ENCODE data around the gene ZDHHC20. TPM values are rescaled to one million over a fixed set of nuclear protein-coding genes. Genes with fewer than 3 reads are reported as not detected.

ZDHHC20 gene
- total RNA-seq, 1 donor from 2014 or later, result 49.6 TPM

DNA sequence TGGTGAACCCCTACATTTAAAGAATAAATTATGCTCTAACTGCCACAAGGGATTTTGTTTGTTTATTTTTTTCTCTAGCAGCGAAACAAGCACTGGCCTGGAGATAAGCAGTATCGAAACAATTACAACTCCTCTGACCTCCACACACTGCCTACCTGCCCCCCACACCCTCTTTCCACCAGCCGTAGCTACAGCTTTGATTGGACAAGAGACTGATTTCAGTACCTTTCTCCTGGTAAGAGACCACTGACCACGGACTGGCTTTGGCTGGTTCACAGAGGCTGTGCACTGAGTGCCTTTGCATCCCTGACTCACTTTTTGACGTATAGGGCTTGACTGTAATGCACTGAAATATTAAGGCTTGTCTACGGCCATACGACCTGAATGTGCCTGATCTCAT, 7.4 kb upstream of the ZDHHC20 start:
- H3K36me3 ChIP-seq (ENCODE audit: control insufficient read depth, insufficient read depth, low read length), result no peaks in the 10 kb centered on the region
- no peak for TF ChIP-seq CTCF (IDR thresholded peaks at IDR 0.05; ENCODE audit: insufficient read depth, low read length, poor library complexity, severe bottlenecking)
- H3K27me3 ChIP-seq (ENCODE audit: control insufficient read depth, insufficient read depth, low read length), result no peaks in the 10 kb centered on the region
- H3K4me3 ChIP-seq (ENCODE audit: low read depth, low read length), result no peak overlapping the region
- DNase-seq (ENCODE audit: low read depth), result no peak

DNA sequence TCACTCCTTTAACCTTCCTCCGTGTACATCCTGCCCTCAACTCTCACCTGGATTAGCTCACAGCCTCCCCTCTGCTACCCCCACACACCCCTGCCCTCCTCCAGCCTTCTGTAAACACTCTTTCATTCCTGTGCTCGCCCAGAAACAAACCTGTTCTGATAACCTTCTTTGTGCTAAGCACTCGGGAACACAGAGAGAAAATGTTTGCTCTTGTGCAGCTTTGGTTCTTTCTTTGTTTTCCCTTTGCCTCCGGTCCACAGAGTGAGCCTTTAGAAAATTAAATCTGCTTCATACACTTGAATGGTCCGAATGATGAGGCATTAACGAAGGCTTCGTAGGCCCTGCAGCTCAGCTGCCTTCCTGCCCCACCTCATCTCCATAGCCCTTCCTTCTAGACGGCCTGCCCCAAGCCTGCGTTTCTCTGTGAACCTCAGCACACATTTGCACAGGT, 6.6 kb upstream of the ZDHHC20 start:
- no peak for TF ChIP-seq CTCF (IDR thresholded peaks at IDR 0.05; ENCODE audit: insufficient read depth, low read length, poor library complexity, severe bottlenecking)
- no peaks in the 10 kb centered on the region for H3K27me3 ChIP-seq (ENCODE audit: control insufficient read depth, insufficient read depth, low read length)
- no peaks in the 10 kb centered on the region for H3K36me3 ChIP-seq (ENCODE audit: control insufficient read depth, insufficient read depth, low read length)
- no peak for DNase-seq (ENCODE audit: low read depth)
- H3K4me3 ChIP-seq (ENCODE audit: low read depth, low read length), result no peak overlapping the region

GRCh38 chr13:21463424-21463823, 4.3 kb upstream of the ZDHHC20 start:
- TF ChIP-seq CTCF (IDR thresholded peaks at IDR 0.05; ENCODE audit: insufficient read depth, low read length, poor library complexity, severe bottlenecking), result no peak
- Histone ChIP-seq H3K4me3 (ENCODE audit: low read depth, low read length) (no peak overlapping the region), H3K27me3 (ENCODE audit: control insufficient read depth, insufficient read depth, low read length) (no peaks in the 10 kb centered on the region), H3K36me3 (ENCODE audit: control insufficient read depth, insufficient read depth, low read length) (no peaks in the 10 kb centered on the region)
- DNase-seq (ENCODE audit: low read depth), result no peak

GRCh38 chr13:21461131-21461530, 2.0 kb upstream of the ZDHHC20 start:
- TF ChIP-seq CTCF (IDR thresholded peaks at IDR 0.05; ENCODE audit: insufficient read depth, low read length, poor library complexity, severe bottlenecking), result no peak
- Histone ChIP-seq H3K36me3 (ENCODE audit: control insufficient read depth, insufficient read depth, low read length) (no peaks in the 10 kb centered on the region), H3K4me3 (ENCODE audit: low read depth, low read length) (no peak overlapping the region), H3K27me3 (ENCODE audit: control insufficient read depth, insufficient read depth, low read length) (no peaks in the 10 kb centered on the region)
- DNase-seq (ENCODE audit: low read depth), result no peak

GRCh38 chr13:21458451-21458812, 671 bp downstream of the ZDHHC20 start:
- no peak for DNase-seq (ENCODE audit: low read depth)
- Histone ChIP-seq H3K4me3 (ENCODE audit: low read depth, low read length) (peak overlapping the region; percentile 100), H3K36me3 (ENCODE audit: control insufficient read depth, insufficient read depth, low read length) (no peaks in the 10 kb centered on the region), H3K27me3 (ENCODE audit: control insufficient read depth, insufficient read depth, low read length) (no peaks in the 10 kb centered on the region)
- no peak for TF ChIP-seq CTCF (IDR thresholded peaks at IDR 0.05; ENCODE audit: insufficient read depth, low read length, poor library complexity, severe bottlenecking)

DNA sequence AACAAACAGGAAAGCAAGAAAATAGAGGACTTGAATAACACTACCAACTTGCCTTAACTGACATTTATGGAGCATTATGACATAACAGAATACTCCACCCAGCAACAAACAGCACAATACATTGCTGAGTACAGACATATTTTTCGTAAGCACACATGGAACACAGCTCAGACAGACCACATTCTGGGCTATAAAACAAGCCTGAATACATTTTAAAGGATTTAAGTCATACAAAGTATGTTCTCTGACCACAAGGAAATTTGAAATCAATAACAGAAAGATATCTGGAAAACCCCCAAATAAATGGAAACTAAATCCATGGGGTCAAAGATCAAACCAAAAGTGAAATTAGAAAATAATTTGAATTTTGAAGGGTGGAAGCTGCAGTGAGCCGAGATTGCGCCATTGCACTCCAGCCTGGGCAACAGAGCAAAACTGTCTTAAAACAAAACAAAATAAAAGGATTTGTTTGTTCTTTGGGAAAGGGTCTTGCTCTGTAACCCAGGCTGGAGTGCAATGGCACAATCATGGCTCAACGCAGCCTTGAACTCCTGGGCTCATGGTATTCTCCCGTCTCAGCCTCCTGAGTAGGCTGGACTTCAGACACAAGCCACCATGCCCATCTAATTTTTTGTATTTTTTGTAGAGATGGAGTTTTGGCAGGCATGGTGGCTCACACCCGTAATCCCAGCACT, 5.6 kb downstream of the ZDHHC20 start:
- no peak for TF ChIP-seq CTCF (IDR thresholded peaks at IDR 0.05; ENCODE audit: insufficient read depth, low read length, poor library complexity, severe bottlenecking)
- H3K4me3 ChIP-seq (ENCODE audit: low read depth, low read length), result no peak overlapping the region
- no peaks in the 10 kb centered on the region for H3K27me3 ChIP-seq (ENCODE audit: control insufficient read depth, insufficient read depth, low read length)
- no peak for DNase-seq (ENCODE audit: low read depth)
- H3K36me3 ChIP-seq (ENCODE audit: control insufficient read depth, insufficient read depth, low read length), result no peaks in the 10 kb centered on the region

All from kidney epithelial cell (primary cell).